Hematopoietic multipotent progenitor cell treated with erythropoietin and hydrocortisone succinate and interleukin-3 and kit ligand, for 4 days (in vitro differentiated cells): ENCODE data around the gene BRINP1.

Experiments used
- DNase-seq: peaks from one replicate; pipeline ENCODE4 v3.0.0-alpha.2; 2015

Gene BRINP1

DNA sequence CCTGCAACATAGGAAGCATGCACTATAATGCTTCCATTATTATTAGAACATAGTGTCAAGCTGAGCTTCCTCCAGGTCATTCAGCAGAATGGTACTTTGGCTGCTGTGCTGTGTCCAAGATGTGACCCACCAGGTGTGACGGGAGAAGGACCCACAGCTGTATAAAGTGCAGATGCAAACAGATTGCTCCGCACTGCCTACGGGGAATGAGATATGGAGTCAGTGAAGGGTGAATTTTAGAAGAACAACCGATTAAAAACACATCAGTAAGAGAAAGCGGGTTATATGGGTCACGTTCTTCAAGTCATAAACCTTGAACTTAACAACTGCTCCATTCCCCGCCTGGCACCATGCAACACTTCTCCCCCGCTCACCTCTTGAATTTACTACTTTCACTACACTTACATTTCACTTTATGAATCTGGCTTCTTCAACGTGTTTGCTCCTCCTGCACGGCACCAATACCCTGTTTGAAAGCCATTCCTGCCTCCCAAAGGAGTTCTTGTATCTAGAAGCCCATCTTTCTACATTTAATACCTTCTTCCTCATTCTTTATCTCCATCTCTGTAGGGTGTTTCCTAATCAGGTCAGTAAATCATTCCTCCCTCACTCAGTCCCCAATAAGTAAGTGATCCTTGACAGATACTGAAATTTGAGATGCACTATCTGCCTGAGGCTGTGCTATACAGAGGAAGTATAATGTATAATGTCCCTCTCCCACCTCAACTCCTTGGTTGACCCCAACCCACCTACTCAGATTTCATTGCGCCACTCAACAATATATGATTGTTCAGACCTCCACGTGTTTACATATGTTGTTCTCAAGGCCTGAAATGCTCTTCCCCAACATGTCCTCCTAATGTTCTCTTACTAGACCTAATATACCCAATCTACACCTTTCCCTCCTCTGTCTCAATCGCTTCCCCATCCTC is 25.9 kb downstream of the BRINP1 start:
- no peak for DNase-seq

GRCh38 chr9:119339056-119339455 is 30.2 kb downstream of the BRINP1 start:
- DNase-seq = no peak

DNA sequence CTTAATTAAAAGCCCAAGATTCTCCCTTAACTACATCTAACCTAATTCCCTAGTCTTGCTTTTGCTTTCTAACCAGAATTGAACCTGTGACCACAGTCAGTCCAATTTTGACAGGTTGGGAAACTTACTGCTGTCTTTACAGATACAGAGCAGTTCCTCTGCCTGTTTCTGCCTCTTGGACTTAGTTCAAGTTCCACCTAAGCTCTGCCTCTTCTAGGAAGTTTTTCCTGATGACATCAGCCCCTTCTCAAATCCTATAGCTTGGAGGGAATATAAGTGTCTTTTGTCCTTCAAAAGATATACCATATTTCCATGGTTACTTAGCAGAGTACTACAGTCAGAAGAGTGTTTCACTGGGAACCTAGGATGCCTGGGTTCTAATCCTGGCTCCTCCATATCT is 31.7 kb downstream of the BRINP1 start:
- DNase-seq = no peak

GRCh38 chr9:119334745-119335144 is 34.5 kb downstream of the BRINP1 start:
- DNase-seq = no peak

- no peak for DNase-seq
Measured at GRCh38 chr9:119333507-119334229, 35.6 kb downstream of the BRINP1 start.

GRCh38 chr9:119332522-119332921 is 36.7 kb downstream of the BRINP1 start:
- DNase-seq = no peak

- no peak for DNase-seq
Measured at GRCh38 chr9:119322184-119322583, 47.1 kb downstream of the BRINP1 start.

GRCh38 chr9:119318371-119318770 is 50.9 kb downstream of the BRINP1 start:
- no peak for DNase-seq

DNA sequence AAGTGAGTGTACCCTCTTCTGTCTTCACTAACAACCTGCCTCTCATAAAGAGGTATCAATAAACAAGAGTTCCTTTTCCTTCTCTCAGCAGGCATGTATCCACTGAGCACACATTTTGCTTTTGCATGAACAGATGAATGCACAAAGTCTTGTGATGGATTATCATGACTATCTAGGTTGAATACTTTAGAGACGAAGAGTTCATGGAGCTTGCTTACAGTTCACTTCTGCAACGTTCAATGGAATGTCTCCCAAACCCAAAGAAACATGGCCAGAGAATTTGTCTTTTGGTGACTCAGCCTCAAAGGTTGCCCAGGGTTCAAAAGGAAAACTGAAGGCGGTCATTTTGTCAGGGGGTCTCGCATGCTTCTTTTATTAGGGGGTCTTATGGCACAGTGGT is 55.4 kb downstream of the BRINP1 start:
- no peak for DNase-seq

- no peak for DNase-seq
Measured at GRCh38 chr9:119310741-119311140, 58.5 kb downstream of the BRINP1 start.

DNA sequence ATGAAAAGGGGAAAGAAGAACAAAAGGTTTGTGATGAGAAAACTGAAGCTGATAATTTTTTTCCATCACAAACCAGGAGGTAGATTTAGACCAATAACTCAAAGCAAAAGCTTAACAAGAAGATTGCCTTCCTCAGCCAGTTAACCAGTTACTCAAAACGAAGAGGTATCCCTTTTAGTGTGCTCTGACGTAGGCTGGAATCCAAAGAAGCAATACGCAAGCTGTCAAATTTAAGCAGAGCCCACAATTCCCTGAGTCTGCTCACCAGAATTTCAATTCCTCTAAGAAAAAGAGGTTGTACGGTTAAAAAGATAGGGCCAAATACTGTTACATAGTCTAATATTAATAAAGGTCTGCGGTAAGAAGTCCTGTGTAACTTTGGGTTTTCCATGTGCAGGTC is 61.8 kb downstream of the BRINP1 start:
- no peak for DNase-seq

DNA sequence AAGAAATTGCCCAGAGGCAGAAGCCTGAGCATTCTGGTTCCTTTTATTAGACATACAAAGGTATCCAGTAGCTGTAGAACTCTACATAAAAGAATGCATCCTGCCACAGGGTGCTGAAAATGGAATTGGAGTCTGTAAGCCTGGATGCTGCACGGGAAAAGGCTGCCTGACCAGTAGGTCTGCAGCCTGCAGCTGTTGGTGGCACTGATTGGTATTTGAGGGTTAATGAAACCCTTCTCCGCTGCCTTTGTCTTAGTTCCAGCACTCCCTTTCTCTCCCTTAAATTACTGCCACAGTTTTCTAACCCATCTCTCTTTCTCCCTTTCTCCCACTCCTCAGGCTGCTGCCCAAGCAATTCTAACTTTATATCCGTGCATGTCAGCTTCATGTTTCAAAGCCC is 64.7 kb downstream of the BRINP1 start:
- DNase-seq = no peak

GRCh38 chr9:119302988-119303698 is 66.1 kb downstream of the BRINP1 start:
- no peak for DNase-seq

DNA sequence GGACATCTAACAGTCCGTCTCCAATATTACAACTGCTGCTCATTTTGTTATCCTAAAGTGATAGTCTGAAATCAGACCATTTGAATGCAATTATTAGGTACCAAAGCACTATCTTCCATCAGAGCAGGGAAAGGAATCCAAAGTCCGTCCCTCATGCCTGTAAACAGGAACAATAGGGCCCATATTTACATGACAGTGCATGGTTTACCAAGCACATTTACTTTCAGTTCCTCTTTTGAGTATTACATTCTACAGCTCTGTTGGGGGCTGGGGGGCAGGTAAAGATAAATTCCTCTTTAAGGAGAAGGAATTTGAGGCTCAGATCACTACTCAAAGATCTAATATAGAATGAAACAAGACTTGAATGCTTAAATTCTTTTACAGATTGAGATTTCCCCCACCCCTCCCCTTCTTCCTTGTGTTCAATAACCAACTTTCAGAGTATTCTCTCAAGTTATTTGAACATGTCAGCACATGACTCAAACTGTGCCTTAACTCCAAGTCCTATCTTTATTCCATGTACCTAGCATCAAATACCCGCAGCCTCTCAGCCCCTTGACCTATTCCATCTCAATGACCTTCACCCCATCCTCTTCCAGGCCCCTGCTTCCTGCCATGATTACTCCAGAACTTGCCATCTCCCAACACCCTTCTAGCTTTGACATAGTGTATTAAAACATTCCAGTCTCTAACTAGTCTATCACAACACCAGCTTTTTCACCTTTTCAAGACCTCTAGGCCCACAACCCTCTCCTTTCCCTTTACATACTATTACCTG is 71.0 kb downstream of the BRINP1 start:
- no peak for DNase-seq

DNA sequence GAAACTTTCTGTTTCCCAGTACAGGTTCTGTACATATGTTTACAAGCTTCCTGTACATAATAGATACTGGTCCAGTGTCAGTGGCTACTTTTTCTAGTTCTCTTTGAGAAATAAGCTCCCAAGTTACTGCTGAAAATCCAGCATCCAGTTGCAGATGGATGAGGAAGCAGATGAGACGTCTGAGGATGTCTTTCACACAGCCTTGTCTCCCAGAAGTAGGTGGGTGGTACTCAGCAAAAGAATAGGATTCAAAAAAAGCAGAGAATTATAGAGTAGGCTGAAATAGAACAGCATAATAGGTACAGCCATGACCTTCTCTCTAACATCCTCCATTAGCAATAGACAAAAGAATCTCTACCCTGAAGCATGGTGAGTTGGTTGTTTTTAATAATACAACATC is 77.7 kb downstream of the BRINP1 start:
- DNase-seq = no peak

DNA sequence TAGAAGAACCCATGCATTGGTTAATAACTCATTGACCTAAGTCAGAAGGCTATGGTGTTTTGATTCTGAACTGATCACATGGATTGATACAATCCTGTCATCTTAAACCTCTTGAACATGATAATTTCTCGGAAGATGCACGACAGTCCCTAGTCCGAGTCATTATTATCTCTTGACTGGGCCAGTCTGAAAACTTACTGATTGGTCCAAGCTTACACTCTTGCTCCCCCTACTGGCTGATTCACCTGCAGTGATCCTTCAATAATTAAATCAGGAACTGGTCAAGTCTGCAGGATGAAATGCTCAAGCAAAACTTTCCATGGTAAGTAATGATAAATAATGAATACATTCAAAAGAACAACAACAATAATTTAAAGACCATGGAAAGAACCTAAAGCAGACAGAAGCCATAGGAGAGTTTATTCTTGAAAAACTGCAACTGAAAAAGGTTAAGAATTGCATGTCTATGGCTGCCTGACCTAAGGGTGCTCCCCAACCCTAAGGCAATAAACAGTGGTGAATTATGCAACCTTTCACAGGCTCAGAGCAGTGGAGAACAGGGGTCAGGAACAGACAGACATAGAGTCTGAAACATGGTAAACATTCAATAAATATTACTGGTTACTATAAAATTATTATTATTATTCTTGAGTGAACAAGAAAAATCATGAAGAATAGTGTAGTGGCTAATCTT is 79.3 kb downstream of the BRINP1 start:
- peak; percentile 79 for DNase-seq

DNA sequence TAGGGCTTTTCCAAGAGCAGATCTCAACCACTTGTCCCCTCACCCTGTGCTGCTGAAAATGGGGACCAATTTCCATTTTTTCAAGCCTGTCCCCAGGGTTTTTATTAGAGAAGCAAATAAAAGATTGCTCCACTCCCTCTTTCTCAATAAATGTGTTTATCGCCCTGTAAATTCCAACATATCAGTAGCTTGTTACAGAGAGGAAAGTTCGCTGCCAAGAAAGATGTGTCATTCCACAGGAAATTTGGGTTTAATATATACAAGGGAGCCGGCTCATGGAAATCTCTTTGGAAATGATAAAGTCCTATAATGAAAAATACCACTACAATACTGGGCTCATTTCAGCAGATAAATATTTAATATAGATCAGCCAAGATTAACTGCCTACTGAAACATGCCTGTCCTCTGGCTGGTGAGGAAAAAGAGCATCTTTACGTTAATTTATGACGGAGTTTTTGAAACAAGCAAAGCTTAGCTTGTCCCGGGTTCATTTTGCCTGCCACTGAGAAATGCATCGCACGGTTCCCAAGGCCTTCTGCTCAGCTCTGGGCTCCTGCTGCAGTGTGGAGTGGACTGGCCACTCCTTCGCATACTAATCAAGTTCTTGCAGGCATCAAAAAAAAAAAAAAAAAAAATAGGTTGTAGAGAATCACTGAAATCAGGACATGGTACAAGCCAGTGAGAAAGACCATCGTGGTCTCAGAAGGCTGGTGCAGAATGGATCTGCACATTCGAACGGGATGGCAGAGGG is 84.5 kb downstream of the BRINP1 start:
- DNase-seq = no peak

DNA sequence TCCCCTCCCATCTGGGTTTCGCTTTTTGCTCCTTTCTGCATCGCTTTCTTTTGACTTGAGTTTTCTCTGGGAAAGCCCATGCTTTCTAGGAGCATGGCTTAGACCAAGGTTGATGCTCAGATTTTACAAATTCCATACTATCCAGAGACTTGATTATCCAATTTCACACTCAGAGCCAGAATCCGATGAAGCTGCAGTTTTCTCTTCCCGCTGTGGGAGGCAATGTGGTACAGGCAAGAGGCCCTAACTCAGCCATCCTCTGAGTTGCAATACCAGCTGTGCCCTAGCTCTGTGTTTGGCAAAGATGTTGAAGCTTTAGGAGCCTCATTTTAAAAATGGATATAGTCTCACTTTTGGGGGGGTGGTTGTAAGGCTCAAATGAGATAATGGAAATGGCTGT is 85.1 kb downstream of the BRINP1 start:
- DNase-seq = peak; percentile 11

GRCh38 chr9:119283078-119283794 is 86.0 kb downstream of the BRINP1 start:
- DNase-seq = no peak

DNA sequence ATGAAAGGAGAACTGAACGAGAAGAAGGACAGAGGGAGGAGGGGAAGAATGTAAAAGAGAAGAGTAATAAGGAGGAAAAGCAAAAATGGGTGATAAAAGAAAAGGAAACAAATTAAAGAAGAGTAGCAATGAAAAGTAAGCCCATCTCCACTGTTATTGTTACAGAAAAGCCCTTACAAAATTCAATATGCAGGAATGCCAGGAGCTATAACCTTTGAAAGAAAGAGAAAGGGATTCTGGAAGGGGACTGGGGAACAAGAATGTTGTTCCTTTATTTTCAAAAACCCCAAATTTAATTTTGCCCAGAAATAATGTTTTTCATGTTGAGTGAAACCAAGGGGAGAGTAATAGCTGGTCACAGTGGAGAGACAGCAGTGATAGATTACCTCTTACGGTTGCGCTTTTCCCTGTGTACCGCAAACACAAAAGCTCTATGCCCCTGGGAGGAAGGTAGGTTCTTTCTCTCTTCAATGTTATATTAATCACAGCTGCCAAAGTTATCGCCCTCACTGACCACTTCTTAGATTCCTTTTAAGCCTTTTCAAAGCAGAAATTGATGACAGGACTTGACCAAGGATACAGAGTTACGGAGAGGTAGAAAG is 86.7 kb downstream of the BRINP1 start:
- DNase-seq = no peak
